ENCODE results near the gene AFAP1.

The AFAP1 gene

DNA sequence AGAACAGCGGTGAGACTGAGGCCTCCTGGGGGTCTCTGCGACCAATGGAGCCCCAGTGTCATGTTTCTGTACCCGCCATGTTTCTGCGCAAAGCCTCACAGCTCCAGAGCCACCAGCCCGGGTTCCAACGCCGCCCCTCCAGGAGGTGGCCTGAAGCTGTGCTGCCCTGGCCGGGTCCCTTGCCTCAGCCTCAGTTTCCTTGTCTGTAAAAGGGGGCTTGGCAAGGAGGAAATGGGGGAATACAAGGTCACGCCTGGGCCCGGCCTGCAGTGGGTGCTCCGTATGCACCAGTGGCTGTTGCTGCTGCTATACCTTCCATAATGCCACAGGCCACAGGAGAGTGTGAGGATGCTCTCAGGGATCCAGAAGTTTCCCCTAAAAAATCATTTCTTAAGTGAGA, 229.5 kb downstream of the AFAP1 start:
- Histone ChIP-seq H2BK120ac (ENCODE audit: insufficient read depth, low read length, poor library complexity) (no peak overlapping the region), H3K27me3 (ENCODE audit: insufficient read depth, low read length) (no peaks in the 10 kb centered on the region), H2BK5ac (ENCODE audit: low read depth, low read length, poor library complexity) (no peak overlapping the region), H4K12ac (ENCODE audit: low read depth, low read length) (no peak overlapping the region), H2AFZ (ENCODE audit: insufficient read depth, low read length, poor library complexity) (no peak overlapping the region), H3K4me3 (ENCODE audit: low read depth, low read length) (no peak overlapping the region), H3K23ac (ENCODE audit: low read length) (no peak overlapping the region), H3K9ac (ENCODE audit: low read length) (no peak overlapping the region), H3K79me2 (ENCODE audit: control insufficient read depth, insufficient read depth, low read length, poor library complexity) (no peaks in the 10 kb centered on the region), H4K91ac (ENCODE audit: low read depth, low read length) (no peak overlapping the region), H2AK5ac (ENCODE audit: low read length) (no peak overlapping the region), H3K9me3 (ENCODE audit: insufficient read depth, low read depth, low read length) (peaks cover 4% of the 10 kb centered on the region), H3K4me2 (ENCODE audit: low read length) (no peak overlapping the region), H3K36me3 (ENCODE audit: control insufficient read depth in 1 of 2, insufficient read depth in 2 of 2, low read length in 2 of 2) (no peaks in the 10 kb centered on the region), H4K8ac (ENCODE audit: low read depth, low read length) (no peak overlapping the region), H3K79me1 (ENCODE audit: low read length) (no peaks in the 10 kb centered on the region), H3K27ac (ENCODE audit: low read depth, low read length) (no peak overlapping the region), H3K14ac (ENCODE audit: low read length) (no peak overlapping the region), H2BK12ac (ENCODE audit: low read length) (no peak overlapping the region), H3K18ac (ENCODE audit: low read length) (no peak overlapping the region), H3K4me1 (ENCODE audit: control insufficient read depth in 1 of 2, insufficient read depth in 2 of 2, low read length in 2 of 2) (no peaks in the 10 kb centered on the region), H3K4ac (ENCODE audit: low read depth, low read length) (no peak overlapping the region)
- no CpG with 5 or more reads among the region's 11 CpGs for WGBS (ENCODE audit: extremely low coverage, insufficient coverage, insufficient read length)
- DNase-seq: no peak

DNA sequence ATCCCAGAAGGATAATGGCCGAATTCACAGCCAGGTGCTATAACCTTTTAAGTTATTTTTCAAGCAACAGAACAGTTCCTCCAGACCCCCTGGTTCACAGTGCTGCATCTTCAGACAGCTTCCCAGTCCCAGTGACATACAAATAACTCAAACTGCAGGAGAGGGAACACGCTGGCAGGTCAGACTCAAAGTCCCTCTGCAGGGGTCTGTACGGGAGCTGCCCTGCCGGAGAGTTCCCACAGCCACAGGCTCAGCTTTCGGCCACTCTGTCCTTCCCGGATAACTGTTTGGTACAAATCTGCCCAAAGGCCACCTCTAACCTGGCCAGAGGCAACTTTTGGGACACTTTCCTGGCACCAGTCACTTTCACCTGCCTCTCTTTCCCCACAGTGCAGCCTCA, 230.2 kb downstream of the AFAP1 start:
- Histone ChIP-seq H2BK120ac (ENCODE audit: insufficient read depth, low read length, poor library complexity) (no peak overlapping the region), H4K8ac (ENCODE audit: low read depth, low read length) (no peak overlapping the region), H3K4me3 (ENCODE audit: low read depth, low read length) (no peak overlapping the region), H3K4me2 (ENCODE audit: low read length) (no peak overlapping the region), H4K91ac (ENCODE audit: low read depth, low read length) (no peak overlapping the region), H3K4ac (ENCODE audit: low read depth, low read length) (no peak overlapping the region), H3K18ac (ENCODE audit: low read length) (no peak overlapping the region), H2AFZ (ENCODE audit: insufficient read depth, low read length, poor library complexity) (no peak overlapping the region), H3K79me1 (ENCODE audit: low read length) (no peaks in the 10 kb centered on the region), H3K23ac (ENCODE audit: low read length) (no peak overlapping the region), H4K12ac (ENCODE audit: low read depth, low read length) (no peak overlapping the region), H3K36me3 (ENCODE audit: control insufficient read depth in 1 of 2, insufficient read depth in 2 of 2, low read length in 2 of 2) (no peaks in the 10 kb centered on the region), H3K9me3 (ENCODE audit: insufficient read depth, low read depth, low read length) (peaks cover 4% of the 10 kb centered on the region), H3K79me2 (ENCODE audit: control insufficient read depth, insufficient read depth, low read length, poor library complexity) (no peaks in the 10 kb centered on the region), H3K27ac (ENCODE audit: low read depth, low read length) (no peak overlapping the region), H3K4me1 (ENCODE audit: control insufficient read depth in 1 of 2, insufficient read depth in 2 of 2, low read length in 2 of 2) (no peaks in the 10 kb centered on the region), H3K14ac (ENCODE audit: low read length) (no peak overlapping the region), H2BK5ac (ENCODE audit: low read depth, low read length, poor library complexity) (no peak overlapping the region), H2AK5ac (ENCODE audit: low read length) (no peak overlapping the region), H3K9ac (ENCODE audit: low read length) (no peak overlapping the region), H2BK12ac (ENCODE audit: low read length) (no peak overlapping the region), H3K27me3 (ENCODE audit: insufficient read depth, low read length) (no peaks in the 10 kb centered on the region)
- no peak for DNase-seq
- no CpG with 5 or more reads among the region's 6 CpGs for WGBS (ENCODE audit: extremely low coverage, insufficient coverage, insufficient read length)

- WGBS (ENCODE audit: extremely low coverage, insufficient coverage, insufficient read length): no CpG with 5 or more reads among the region's 15 CpGs
- no peaks in the 10 kb centered on the region for H3K27me3 ChIP-seq (ENCODE audit: insufficient read depth, low read length)
- no peak overlapping the region for H3K14ac ChIP-seq (ENCODE audit: low read length)
- H3K4me3 ChIP-seq (ENCODE audit: low read depth, low read length): no peak overlapping the region
- H3K4me2 ChIP-seq (ENCODE audit: low read length): no peak overlapping the region
- H4K91ac ChIP-seq (ENCODE audit: low read depth, low read length): no peak overlapping the region
- no peak overlapping the region for H3K23ac ChIP-seq (ENCODE audit: low read length)
- no peaks in the 10 kb centered on the region for H3K36me3 ChIP-seq (ENCODE audit: control insufficient read depth in 1 of 2, insufficient read depth in 2 of 2, low read length in 2 of 2)
- no peak overlapping the region for H3K27ac ChIP-seq (ENCODE audit: low read depth, low read length)
- H2BK120ac ChIP-seq (ENCODE audit: insufficient read depth, low read length, poor library complexity): no peak overlapping the region
- H2AFZ ChIP-seq (ENCODE audit: insufficient read depth, low read length, poor library complexity): no peak overlapping the region
- H3K9me3 ChIP-seq (ENCODE audit: insufficient read depth, low read depth, low read length): peaks cover under 1% of the 10 kb centered on the region
- H4K8ac ChIP-seq (ENCODE audit: low read depth, low read length): no peak overlapping the region
- no peak overlapping the region for H4K12ac ChIP-seq (ENCODE audit: low read depth, low read length)
- H3K79me2 ChIP-seq (ENCODE audit: control insufficient read depth, insufficient read depth, low read length, poor library complexity): no peaks in the 10 kb centered on the region
- DNase-seq: no peak
- H2AK5ac ChIP-seq (ENCODE audit: low read length): no peak overlapping the region
- H3K4ac ChIP-seq (ENCODE audit: low read depth, low read length): no peak overlapping the region
- no peak overlapping the region for H2BK5ac ChIP-seq (ENCODE audit: low read depth, low read length, poor library complexity)
- no peak overlapping the region for H2BK12ac ChIP-seq (ENCODE audit: low read length)
- H3K79me1 ChIP-seq (ENCODE audit: low read length): no peaks in the 10 kb centered on the region
- no peak overlapping the region for H3K9ac ChIP-seq (ENCODE audit: low read length)
- H3K18ac ChIP-seq (ENCODE audit: low read length): no peak overlapping the region
- H3K4me1 ChIP-seq (ENCODE audit: control insufficient read depth in 1 of 2, insufficient read depth in 2 of 2, low read length in 2 of 2): no peaks in the 10 kb centered on the region
These were observed 230.7 kb downstream of the AFAP1 start for GRCh38 chr4:7708981-7709380.
